HG02970 (cell line): ENCODE results near the gene FAM163A.
"Not testable (repeated sequence)": the region's sequence is repeated elsewhere in the genome, so short reads cannot be mapped to it uniquely, and the experiment has no call there.

Source experiments
- ATAC-seq: cut with Tn5 transposase; IDR thresholded peaks from one replicate; pipeline ENCODE4 v1.9.1; 2021; ENCODE audit warnings: mild to moderate bottlenecking, moderate library complexity, moderate number of reproducible peaks; ENCODE audit not compliant: unreplicated experiment, low FRiP score

Gene FAM163A

GRCh38 chr1:179786815-179787685 is 44.0 kb downstream of the FAM163A start:
- no peak for ATAC-seq

GRCh38 chr1:179788259-179788658 is 45.2 kb downstream of the FAM163A start:
- ATAC-seq, result no peak

GRCh38 chr1:179793281-179793680 is 50.2 kb downstream of the FAM163A start:
- no peak for ATAC-seq

- no peak for ATAC-seq
These were observed 51.1 kb downstream of the FAM163A start for GRCh38 chr1:179794146-179794545.

GRCh38 chr1:179794669-179795068 is 51.6 kb downstream of the FAM163A start:
- ATAC-seq, result no peak

- no peak for ATAC-seq
These were observed 55.2 kb downstream of the FAM163A start for GRCh38 chr1:179798213-179798863.

GRCh38 chr1:179798864-179799516 is 55.9 kb downstream of the FAM163A start:
- no peak for ATAC-seq

- ATAC-seq, result no peak
These were observed 57.4 kb downstream of the FAM163A start for GRCh38 chr1:179800481-179800880.

GRCh38 chr1:179803104-179803503 is 60.0 kb downstream of the FAM163A start:
- no peak for ATAC-seq

- no peak for ATAC-seq
These were observed 60.8 kb downstream of the FAM163A start for GRCh38 chr1:179803918-179804317.

- not testable (repeated sequence) for ATAC-seq
These were observed 61.3 kb downstream of the FAM163A start for GRCh38 chr1:179804417-179804816.

GRCh38 chr1:179805291-179806195 is 62.5 kb downstream of the FAM163A start:
- ATAC-seq, result no peak

GRCh38 chr1:179806333-179806732 is 63.2 kb downstream of the FAM163A start:
- no peak for ATAC-seq

- ATAC-seq, result no peak
These were observed 64.2 kb downstream of the FAM163A start for GRCh38 chr1:179807291-179807690.

- ATAC-seq, result no peak
These were observed 64.8 kb downstream of the FAM163A start for GRCh38 chr1:179807691-179808485.

GRCh38 chr1:179808503-179808902 is 65.4 kb downstream of the FAM163A start:
- ATAC-seq, result no peak

GRCh38 chr1:179809506-179810366 is 66.6 kb downstream of the FAM163A start:
- no peak for ATAC-seq

- no peak for ATAC-seq
These were observed 67.2 kb downstream of the FAM163A start for GRCh38 chr1:179810367-179810715.
